HG03442 (cell line): ENCODE measurements around the gene SDSL.
A peak's percentile ranks its signal among the peaks of the same experiment; 100 is the strongest.

Experiments
- ATAC-seq: cut with Tn5 transposase; IDR thresholded peaks from one replicate; pipeline ENCODE4 v1.9.1; 2021; ENCODE audit warnings: mild to moderate bottlenecking, moderate library complexity; ENCODE audit not compliant: unreplicated experiment

Gene SDSL

GRCh38 chr12:113422030-113422885, at the start of gene SDSL:
SDSL (plus strand) TSS chr12:113422380; CDS start chr12:113427983, 5,603 bp downstream.
- ATAC-seq: peak; percentile 96

GRCh38 chr12:113373440-113373839, 48.7 kb upstream of the SDSL start:
- ATAC-seq: no peak

GRCh38 chr12:113373969-113374368, 48.2 kb upstream of the SDSL start:
- no peak for ATAC-seq

- no peak for ATAC-seq
These were observed 47.3 kb upstream of the SDSL start for GRCh38 chr12:113374823-113375428.

- ATAC-seq: no peak
These were observed 43.9 kb upstream of the SDSL start for GRCh38 chr12:113378291-113378690.

GRCh38 chr12:113381220-113381619, 41.0 kb upstream of the SDSL start:
- no peak for ATAC-seq

- no peak for ATAC-seq
These were observed 40.0 kb upstream of the SDSL start for GRCh38 chr12:113382206-113382605.

GRCh38 chr12:113384778-113385177, 37.4 kb upstream of the SDSL start:
- ATAC-seq: no peak

- ATAC-seq: no peak
These were observed 36.8 kb upstream of the SDSL start for GRCh38 chr12:113385282-113385882.

- ATAC-seq: no peak
These were observed 35.2 kb upstream of the SDSL start for GRCh38 chr12:113386866-113387566.

GRCh38 chr12:113387631-113388030, 34.5 kb upstream of the SDSL start:
- no peak for ATAC-seq

- ATAC-seq: no peak
These were observed 33.8 kb upstream of the SDSL start for GRCh38 chr12:113388351-113388750.

- ATAC-seq: no peak
These were observed 31.8 kb upstream of the SDSL start for GRCh38 chr12:113390064-113391043.

GRCh38 chr12:113391145-113391544, 31.0 kb upstream of the SDSL start:
- no peak for ATAC-seq

- ATAC-seq: no peak
These were observed 30.4 kb upstream of the SDSL start for GRCh38 chr12:113391650-113392337.

GRCh38 chr12:113392520-113392919, 29.7 kb upstream of the SDSL start:
- ATAC-seq: no peak

- ATAC-seq: peak; percentile 57
These were observed 29.1 kb upstream of the SDSL start for GRCh38 chr12:113392988-113393579.

- no peak for ATAC-seq
These were observed 28.4 kb upstream of the SDSL start for GRCh38 chr12:113393749-113394148.

GRCh38 chr12:113395119-113395518, 27.1 kb upstream of the SDSL start:
- ATAC-seq: no peak
